HG03025 (cell line): ENCODE measurements around the gene ALDH7A1.

Experiments
- ATAC-seq: cut with Tn5 transposase; IDR thresholded peaks from one replicate; pipeline ENCODE4 v1.9.1; 2021; ENCODE audit warnings: mild to moderate bottlenecking, moderate library complexity; ENCODE audit not compliant: unreplicated experiment, low FRiP score

The ALDH7A1 gene

DNA sequence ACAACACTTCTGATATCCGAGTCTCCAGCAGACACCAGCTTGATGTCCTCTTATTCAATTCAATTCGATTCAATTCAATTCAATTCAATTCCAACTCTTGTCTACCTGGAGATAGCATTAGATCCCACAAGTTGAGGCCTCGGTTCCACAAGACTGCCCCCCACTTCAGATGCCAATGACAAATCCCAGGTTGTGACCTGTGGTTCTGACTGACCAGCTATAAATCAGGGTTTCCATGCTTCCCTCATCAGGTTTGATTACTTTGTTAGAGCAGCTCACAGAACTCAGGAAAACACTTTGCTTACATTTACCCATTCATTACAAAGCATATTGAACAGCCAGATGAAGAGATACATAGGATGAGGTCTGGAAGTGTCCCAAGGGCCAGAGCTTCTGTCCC is 82.6 kb downstream of the ALDH7A1 start:
- no peak for ATAC-seq

DNA sequence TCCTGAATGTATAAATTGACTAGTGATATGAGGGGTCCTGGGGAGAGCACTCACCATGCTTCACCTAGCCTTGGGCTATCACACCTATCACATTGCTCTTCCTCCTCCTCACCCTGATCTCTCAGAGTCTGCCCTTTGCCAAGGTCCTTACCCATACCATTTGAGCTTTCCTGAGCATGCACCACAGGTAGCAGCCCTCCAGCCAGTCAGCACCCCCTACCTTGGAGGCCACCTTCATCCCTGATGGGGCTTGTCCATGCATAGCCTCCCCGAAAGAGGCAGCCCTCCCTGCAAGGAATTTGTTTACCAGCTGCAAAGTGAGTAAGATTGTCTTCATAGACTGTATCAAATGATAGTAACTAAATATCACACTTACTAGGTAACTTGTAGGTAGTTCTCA is 83.1 kb downstream of the ALDH7A1 start:
- no peak for ATAC-seq

DNA sequence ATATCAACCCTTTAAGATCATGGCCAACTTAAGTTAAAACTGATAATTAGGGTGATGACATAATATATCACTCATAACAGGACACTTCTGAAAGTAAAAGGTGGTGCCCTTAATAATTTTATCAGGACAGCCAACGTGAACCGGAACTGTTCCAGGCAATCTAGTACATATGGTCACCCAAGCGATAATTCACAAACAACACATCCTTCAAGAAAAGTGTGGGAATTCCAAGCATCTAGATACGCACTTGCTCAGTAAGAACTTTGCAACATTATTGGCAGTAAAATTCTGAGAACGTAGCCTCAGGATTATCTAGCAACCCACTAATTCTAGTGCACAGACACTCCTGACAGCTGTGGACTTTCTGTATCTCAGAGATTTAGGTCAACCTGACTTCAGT is 85.7 kb downstream of the ALDH7A1 start:
- no peak for ATAC-seq

DNA sequence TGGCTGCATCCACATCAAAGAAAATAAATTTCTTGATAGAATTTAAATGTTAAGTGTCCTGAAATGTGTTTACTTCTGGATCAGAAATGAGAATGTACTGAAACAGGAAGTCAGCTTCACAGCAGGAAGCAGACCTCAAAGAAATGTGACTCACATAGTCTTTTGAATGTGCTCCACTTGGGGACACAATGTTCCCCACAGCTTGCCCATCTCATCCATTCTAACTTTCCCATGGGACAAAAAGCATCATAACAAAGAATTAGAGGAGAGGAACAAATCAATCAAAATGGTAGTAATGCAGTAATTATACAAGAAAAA is 86.1 kb downstream of the ALDH7A1 start:
- no peak for ATAC-seq

DNA sequence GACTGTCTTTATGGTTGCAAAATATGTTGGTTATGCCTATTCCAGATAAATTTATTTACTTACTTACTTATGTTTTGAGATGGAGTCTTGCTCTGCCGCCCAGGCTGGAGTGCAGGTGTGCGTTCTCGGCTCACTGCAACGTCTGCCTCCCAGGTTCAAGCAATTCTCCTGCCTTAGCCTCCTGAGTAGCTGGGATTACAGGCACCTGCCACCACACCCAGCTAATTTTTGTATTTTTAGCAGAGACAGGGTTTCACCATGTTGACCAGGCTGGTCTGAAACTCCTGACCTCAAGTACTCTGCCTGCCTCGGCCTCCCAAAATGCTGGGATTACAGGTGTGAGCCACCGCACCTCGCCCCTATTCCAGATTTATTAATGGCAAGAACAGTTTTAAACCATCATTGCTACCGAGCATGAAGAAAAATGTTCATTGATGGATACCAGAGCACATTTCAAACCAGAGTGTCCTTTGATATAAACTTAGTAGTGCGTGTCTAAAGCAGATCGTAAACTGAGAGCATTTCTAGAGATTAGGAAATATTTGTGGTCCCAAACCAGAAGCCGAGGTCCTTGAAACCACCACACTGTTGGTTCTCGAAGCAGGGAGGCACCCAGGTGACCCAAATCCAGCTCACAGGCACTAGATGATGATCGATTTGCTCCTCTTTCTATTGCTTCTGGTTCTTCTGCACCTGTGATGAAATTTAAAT is 86.6 kb downstream of the ALDH7A1 start:
- ATAC-seq = no peak

DNA sequence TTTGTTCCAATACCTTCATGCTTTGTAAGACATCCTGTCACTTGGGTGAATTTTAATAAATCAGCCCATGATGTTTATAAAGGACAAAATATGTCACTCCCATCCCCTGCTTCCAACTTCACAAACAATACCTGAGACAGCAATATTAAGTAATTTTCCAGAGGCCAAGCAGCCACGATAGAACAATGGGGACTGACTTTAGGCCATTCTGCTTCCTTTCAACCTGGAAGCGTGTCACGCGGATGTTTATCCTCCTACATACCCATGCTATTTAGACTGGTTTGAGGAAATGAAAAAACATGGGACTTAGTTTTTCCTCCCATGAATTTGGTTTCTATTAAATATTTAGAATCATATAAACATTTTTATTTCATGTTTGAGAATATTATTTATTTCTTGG is 88.9 kb downstream of the ALDH7A1 start:
- no peak for ATAC-seq

DNA sequence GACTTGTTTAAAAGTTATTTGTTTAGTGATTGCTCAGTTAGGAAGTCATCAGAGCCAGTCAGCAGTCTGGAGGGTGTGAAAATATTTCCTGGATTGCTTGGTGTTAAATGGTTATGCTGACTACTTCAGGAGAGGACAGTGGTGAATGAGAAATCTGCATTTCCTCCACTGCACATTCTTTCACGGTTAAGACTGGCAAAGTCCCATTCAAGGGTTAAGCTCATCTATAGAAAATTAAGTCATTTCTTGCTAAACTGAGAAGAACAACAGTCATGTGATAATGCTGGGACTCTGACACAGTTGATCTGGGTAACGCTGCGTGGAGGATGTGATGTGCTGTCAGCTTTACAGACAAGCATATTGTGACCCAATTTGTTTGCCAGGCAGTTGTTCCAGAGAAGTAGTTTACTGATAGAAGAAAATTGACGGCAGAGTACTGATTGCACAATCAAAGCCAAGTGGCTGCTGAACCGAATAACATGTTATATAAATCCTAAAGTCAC is 91.4 kb downstream of the ALDH7A1 start:
- no peak for ATAC-seq

DNA sequence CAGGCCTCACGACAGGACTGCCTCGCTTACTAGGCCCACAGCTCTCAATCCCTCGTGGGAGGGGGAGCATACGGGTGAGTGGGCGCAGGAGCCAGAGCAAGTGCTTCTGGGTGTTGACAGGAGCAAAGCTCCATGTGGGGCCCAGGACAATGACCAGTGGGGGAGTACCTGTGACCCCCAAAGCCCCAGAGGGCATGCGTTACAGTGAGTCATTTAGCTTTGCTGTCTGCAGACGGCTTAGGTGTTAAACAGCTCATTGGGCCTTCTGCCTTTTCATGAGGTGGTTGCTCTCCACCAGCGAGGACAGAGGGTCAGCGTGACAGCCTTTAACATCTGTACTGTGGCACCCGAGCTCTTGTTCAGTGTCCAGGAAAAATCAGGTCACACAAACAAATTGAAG is 93.6 kb downstream of the ALDH7A1 start:
- ATAC-seq = no peak

DNA sequence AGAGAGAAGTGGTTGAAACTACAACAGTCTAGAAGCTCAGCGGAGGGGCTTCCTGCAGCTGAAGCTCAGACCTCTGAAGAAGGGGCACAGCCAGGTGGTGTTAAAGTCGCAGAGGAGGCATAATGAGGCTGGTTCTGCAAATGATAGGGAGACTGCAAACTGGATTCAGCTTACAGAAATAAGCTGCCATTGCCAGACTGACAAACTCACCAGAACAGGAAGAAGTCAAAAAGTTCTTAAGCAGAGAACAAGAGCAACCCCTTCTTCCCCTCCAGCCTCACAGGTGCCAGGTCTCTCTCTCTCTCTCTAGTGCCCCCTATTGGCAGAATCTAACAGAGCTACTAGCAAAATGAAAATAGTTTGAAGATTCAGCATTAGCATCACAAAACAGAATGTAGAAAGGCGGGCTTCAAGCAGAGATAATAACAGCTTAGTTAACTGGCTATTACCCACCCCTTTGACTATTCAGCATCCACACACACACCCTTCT is 95.1 kb downstream of the ALDH7A1 start:
- peak; percentile 57 for ATAC-seq

DNA sequence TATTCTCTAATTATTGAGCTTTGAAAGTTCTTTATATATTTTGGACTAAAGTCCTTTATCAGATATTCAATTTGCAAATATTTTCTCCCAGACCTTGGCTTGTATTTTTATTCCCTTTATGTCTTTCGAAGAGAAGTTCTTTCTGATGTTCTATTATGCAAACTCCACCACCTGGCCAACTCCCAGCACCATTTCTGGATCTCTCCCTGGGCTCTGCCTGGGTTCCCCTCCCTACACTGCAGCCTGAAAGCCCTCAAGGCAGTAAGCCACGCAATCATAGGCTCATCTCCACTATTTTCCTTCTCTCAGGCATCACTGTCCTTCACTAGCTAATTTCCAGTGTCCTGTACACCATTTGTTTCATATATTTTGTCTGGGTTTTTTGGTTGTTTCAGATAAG is 95.7 kb downstream of the ALDH7A1 start:
- ATAC-seq = no peak

DNA sequence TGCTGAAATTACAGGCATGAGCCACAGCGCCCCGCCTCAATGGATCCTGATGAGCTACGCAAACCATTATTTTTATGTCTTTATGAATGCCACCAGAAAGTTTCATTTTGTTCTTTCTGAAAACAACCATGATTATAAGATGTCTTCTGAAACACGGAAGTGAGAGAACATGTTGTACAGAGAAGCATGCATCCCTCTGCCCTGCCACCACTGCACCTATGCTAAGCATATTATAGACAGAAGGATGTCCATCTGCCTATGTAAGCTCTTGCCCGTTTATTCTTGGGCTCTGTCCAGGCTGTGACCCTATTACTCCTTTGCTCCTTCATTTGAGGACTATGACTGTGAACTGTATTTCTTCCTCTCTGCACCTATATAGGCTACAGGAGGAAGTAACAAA is 97.5 kb downstream of the ALDH7A1 start:
- no peak for ATAC-seq

DNA sequence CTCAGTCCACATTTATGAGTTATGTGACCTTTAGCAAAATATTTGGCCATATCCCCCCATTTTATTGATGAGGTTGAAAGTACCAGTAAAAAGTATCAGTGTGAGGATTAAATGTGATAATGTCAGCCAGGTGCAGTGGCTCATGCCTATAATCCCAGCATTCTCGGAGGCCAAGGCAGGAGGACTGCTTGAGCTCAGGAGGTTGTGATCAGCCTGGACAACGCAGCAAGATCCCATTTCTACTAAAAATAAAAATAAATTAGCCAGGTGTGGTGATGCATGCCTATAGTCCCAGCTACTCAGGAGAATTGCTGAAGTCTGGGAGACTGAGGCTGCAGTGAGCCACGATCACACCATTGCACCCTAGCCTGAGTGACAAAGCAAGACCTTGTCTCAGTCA is 100.6 kb downstream of the ALDH7A1 start:
- no peak for ATAC-seq

DNA sequence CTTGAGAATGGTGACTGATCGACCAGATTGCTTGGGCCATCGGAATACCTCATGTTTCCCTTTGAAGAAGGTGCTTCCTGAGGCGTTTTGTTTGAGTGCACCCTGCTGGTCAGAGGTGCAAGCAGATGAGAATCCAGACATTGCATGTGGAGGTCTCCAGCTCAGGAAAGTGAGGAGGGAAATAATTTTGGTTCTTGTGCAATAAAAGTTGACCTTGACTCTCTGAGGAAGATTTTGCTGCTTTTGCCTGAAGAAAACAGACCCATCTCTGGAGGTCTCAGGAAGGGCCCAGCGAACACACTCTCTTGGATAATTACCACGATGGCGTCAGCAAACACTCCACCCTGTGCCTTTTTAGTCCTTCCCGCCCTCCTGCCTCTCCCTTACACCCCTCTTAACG is 102.1 kb downstream of the ALDH7A1 start:
- ATAC-seq = no peak

DNA sequence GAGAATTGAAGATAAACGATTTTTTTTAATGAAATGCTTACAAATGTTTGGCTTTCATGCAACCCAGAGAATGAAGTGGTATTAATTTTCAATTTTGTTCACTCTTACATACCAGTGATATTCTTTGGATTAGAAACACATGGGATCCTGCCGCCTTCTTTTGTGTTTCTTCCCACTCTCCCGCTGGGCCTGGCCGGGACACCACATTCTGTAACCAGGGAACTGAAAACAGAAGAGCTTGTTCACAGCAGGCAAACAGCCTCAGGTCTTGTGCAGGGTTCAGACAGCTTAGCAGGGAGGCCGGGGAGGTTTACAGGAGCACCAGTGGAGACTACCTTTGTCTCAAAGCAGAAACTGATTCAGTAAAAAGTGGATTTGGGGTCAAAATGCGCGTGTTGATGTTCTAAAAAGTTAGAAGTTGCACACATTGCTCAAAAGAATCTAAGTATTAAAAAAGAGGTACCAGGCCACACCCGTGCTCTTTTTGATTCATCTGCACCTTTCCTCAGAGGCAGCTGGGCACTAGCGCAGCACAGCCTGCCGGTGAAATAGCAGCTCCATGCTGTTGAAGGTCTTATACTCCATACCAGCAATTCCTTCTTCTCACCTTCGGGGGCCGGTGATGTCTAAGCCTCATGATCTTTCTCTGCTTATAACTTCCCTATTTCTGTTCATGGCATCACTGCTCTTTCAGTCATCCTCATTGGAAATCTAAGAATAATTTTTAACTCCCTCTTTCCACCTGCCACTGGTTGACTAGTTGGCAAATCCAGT is 104.7 kb downstream of the ALDH7A1 start:
- ATAC-seq = no peak

DNA sequence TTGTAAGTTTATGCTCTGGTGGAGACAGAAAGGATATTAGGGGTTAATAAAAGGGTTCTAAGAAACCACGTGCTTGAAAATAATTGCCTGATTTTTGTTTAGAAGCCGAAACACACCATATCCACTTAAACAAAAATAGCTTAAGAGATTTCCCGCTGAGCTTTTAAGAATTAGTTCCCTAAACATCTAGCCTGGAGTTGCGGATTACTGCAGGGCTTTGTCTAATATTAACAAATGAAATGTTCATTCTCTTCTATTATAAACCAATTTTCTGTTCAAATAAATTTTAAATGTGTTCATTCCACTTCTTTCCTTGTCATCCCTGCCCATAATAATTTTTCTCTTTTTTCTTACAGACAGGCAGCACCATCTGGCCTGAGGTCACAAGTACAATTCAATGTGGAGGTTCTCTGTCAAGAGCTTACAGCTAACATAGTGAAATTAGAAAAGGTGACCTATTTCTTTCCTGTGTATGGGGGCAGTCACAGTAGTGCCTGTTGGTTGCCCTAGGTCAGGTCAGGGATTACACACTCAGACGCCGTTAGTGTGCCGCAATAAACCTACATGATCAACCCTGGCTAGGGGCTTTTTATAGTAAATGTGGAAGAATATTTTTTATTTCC is 106.5 kb downstream of the ALDH7A1 start:
- no peak for ATAC-seq

DNA sequence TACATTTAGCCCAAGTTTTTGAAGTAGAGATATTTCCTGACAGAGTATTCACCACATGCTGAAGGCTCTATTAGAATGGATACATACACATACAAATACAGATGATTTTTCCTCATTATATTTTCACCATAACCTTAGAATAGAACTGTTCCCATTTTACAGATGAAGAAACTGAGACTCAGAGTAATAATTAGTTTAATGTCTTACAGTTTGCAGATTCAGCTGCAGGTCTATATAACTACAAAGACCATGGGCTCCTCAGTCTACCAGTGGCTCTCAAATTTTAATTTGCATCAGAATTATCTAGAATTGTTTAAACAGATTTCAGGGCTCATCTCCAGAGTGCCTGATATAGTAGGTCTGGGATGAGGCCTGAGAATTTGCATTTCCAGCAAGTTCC is 107.4 kb downstream of the ALDH7A1 start:
- no peak for ATAC-seq

DNA sequence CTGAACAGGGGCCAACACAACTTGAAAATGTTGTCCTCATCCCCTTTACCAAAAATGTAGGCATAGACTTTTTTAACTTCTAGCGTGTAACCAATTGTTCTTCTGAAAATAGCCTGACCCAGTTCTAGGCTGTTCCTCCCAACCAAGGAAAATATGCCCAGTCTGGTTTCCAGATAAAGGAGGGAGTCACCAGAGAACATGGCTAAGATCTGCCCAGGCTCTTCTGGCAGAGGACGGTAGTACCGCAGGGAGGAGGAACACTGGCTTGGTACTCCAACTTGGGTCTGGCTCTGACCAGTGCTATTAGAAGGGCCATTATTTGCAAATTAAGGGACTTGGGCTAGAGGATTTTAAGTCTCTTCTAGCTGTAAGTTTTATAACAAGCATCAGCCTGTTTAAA is 108.7 kb downstream of the ALDH7A1 start:
- no peak for ATAC-seq

DNA sequence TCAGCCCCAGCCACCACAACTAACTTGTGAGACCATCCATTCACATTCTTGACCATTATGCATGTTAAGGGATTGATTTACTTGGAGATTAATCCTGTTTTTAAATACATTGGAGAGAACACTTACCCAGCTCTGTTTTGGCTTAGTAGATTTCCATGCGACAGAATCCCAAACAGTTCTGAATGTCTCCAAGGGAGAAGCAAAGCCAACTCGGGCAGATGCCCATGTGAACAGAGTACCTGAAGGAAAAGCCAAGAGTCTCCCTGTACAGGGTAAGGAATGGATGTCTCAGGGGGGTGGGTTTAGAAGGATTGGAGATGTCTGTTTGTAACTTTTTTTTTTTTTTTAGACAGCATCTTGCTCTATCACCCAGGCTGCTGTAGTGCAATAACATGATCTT is 110.8 kb downstream of the ALDH7A1 start:
- no peak for ATAC-seq

DNA sequence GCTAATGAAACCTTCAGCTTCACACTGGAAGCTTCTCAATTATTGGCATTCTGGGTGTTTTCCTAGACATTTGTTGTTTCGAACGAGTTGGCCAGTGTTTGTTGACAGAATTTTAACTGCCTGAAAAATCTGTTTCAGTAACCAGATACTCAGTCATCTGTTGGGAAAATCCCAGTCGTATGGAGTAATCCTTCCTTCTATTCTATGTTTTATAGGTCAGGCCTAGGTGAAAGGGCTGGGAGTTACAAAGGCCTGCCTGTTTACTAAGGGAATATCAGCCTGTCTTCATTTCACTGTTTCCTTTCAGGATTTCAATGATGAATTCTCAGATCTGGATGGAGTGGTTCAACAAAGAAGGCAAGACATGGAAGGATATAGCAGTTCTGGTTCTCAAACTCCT is 111.9 kb downstream of the ALDH7A1 start:
- no peak for ATAC-seq

DNA sequence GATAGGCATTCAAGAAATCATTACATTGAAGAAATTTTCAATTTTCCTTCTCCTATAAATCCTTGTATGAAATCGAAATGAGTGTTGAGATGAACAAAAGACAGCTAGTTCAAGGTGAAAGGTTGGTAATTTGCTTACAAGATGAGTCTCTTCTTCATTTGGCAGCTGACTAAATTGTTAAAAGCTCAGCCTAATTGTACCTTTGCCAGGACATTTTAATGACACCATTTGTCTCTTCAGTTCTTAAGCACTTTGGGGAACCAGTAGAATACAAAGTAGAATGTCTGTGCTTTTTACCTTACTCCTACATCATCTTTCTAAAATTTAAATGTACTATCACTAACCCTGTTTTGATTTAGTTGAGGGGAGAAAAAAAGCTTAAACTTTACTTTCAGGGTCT is 112.4 kb downstream of the ALDH7A1 start:
- ATAC-seq = no peak

DNA sequence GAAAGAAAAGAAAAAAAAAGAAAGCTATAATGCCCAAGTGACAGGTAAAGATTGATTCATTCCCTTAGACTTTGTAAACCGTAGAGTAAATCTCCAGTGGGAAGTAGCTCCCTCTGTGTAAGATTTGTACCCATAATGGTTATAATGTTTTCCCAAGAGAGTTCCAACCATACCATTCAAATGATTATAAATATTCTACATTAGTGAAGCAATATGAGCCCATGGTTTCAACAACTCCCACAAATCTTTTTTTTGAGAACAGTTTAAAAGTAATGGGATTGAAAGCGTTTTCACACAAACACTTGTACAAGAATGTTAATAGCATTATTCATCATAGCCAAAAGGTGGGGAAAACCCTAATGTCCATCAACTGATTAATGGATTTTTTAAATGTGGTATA is 113.8 kb downstream of the ALDH7A1 start:
- no peak for ATAC-seq
